IMR-90 (cell line): ENCODE measurements around the gene KCNAB2. TPM values are rescaled to one million over a fixed set of nuclear protein-coding genes. Genes with fewer than 3 reads are reported as not detected.

Experiments
- ATAC-seq: fragments of 200-7000 bp; cut with Tn5 transposase; 2 replicates; pipeline ENCODE4 v1.9.1; 2020; ENCODE audit warnings: low read depth, mild to moderate bottlenecking, moderate library complexity
- BruUV-seq: library from RNA; stranded (reverse); fragments of 400-500 nt; replicated peaks from 2 replicates; lab custom pipeline; 2021; lab: Mats Ljungman, UMichigan
- CTCF ChIA-PET: fragments of 300-600 bp; formaldehyde crosslinking; extraction: SDS; loops from one replicate; lab custom pipeline; 2021; ENCODE audit warnings: antibody characterized with exemption; lab: Yijun Ruan, JAX
- POLR2A ChIA-PET: fragments of 300-600 bp; sonication (Branson Sonifier 250); formaldehyde crosslinking; loops from one replicate; lab custom pipeline; 2022; ENCODE audit warnings: antibody characterized with exemption; ENCODE audit not compliant: unreplicated experiment; lab: Charles Lee
- DNase-seq: peaks from one replicate; pipeline ENCODE4 v3.0.0; 2013
- H2AFZ ChIP-seq: replicated peaks from 2 replicates; pipeline ENCODE3; 2013; ENCODE audit warnings: low read length, mild to moderate bottlenecking; ENCODE audit not compliant: poor library complexity
- H2AK5ac ChIP-seq: 2 replicates; pipeline ENCODE4 v1.6.1; 2013; ENCODE audit warnings: low read depth, low read length, inconsistent platforms
- H2AK9ac ChIP-seq: replicated peaks from 2 replicates; pipeline ENCODE3; 2013; ENCODE audit warnings: mild to moderate bottlenecking, low read depth, low read length, moderate library complexity; ENCODE audit not compliant: poor library complexity
- H2BK120ac ChIP-seq: 2 replicates; pipeline ENCODE4 v1.6.1; 2013; ENCODE audit warnings: low read depth, low read length, inconsistent platforms
- H2BK15ac ChIP-seq: 3 replicates; pipeline ENCODE4 v1.6.1; 2013; ENCODE audit warnings: low read depth, low read length, inconsistent platforms
- H2BK20ac ChIP-seq: 2 replicates; pipeline ENCODE4 v1.6.1; 2013; ENCODE audit warnings: low read depth, mild to moderate bottlenecking, inconsistent platforms, low read length, moderate library complexity
- H2BK5ac ChIP-seq: 2 replicates; pipeline ENCODE4 v1.6.1; 2013; ENCODE audit warnings: mild to moderate bottlenecking, low read depth, low read length, inconsistent platforms; ENCODE audit not compliant: poor library complexity, severe bottlenecking
- H3K14ac ChIP-seq: replicated peaks from 2 replicates; pipeline ENCODE4 v1.6.1; 2013; ENCODE audit warnings: low read depth, low read length, inconsistent platforms
- H3K18ac ChIP-seq: 2 replicates; pipeline ENCODE4 v1.6.1; 2013; ENCODE audit warnings: low read depth, low read length, control low read depth
- H3K23ac ChIP-seq: 2 replicates; pipeline ENCODE4 v1.6.1; 2013; ENCODE audit warnings: low read depth, low read length, inconsistent platforms
- H3K27ac ChIP-seq: 2 replicates; pipeline ENCODE4 v1.5.1; 2013; ENCODE audit warnings: mild to moderate bottlenecking, control low read depth, low read length; ENCODE audit not compliant: insufficient read depth
- H3K27me3 ChIP-seq: 2 replicates; pipeline ENCODE4 v1.6.1; 2013; ENCODE audit warnings: low read length; ENCODE audit not compliant: control insufficient read depth, insufficient read depth
- H3K36me3 ChIP-seq: 2 replicates; pipeline ENCODE4 v1.6.1; 2013; ENCODE audit warnings: low read length, mixed read lengths; ENCODE audit not compliant: control insufficient read depth, insufficient read depth
- H3K4ac ChIP-seq: 2 replicates; pipeline ENCODE4 v1.6.1; 2013; ENCODE audit warnings: low read depth, low read length, inconsistent platforms
- H3K4me1 ChIP-seq: 2 replicates; pipeline ENCODE4 v1.6.1; 2013; ENCODE audit warnings: low read length, mixed read lengths; ENCODE audit not compliant: control insufficient read depth, insufficient read depth
- H3K4me2 ChIP-seq: 2 replicates; pipeline ENCODE4 v1.6.1; 2013; ENCODE audit warnings: low read depth, mild to moderate bottlenecking, control low read depth, low read length, moderate library complexity
- H3K4me3 ChIP-seq: 2 replicates; pipeline ENCODE4 v1.5.1; 2013; ENCODE audit warnings: low read depth, mild to moderate bottlenecking, control low read depth, low read length, moderate library complexity; ENCODE audit not compliant: insufficient read depth
- H3K56ac ChIP-seq: 2 replicates; pipeline ENCODE4 v1.6.1; 2013; ENCODE audit warnings: low read length, inconsistent platforms; ENCODE audit not compliant: insufficient read depth; ENCODE audit errors: extremely low read depth
- H3K79me1 ChIP-seq, 2 experiments: 2 replicates each; pipeline ENCODE4 v1.6.1; 2013; ENCODE audit warnings: low read length in 2 of 2, inconsistent platforms in 1 of 2, low read depth in 1 of 2
- H3K9ac ChIP-seq: 2 replicates; pipeline ENCODE4 v1.6.1; 2013; ENCODE audit warnings: low read depth, low read length, control low read depth
- H3K9me1 ChIP-seq: 2 replicates; pipeline ENCODE4 v1.6.1; 2013; ENCODE audit warnings: low read length, inconsistent platforms; ENCODE audit not compliant: insufficient read depth
- H3K9me3 ChIP-seq: 2 replicates; pipeline ENCODE4 v1.6.1; 2013; ENCODE audit warnings: low read length; ENCODE audit not compliant: control insufficient read depth, insufficient read depth
- H4K20me1 ChIP-seq: 2 replicates; pipeline ENCODE4 v1.6.1; 2013; ENCODE audit warnings: low read length, inconsistent platforms; ENCODE audit not compliant: insufficient read depth
- H4K5ac ChIP-seq: 2 replicates; pipeline ENCODE4 v1.6.1; 2013; ENCODE audit warnings: mild to moderate bottlenecking, low read depth, low read length, control low read depth
- H4K8ac ChIP-seq, 2 experiments: 2 replicates each; pipeline ENCODE4 v1.6.1; 2013; ENCODE audit warnings: low read depth in 2 of 2, low read length in 2 of 2, control low read depth in 1 of 2, inconsistent platforms in 1 of 2
- H4K91ac ChIP-seq: 2 replicates; pipeline ENCODE4 v1.6.1; 2013; ENCODE audit warnings: low read depth, low read length, inconsistent platforms; ENCODE audit not compliant: insufficient read depth
- CEBPB ChIP-seq: IDR thresholded peaks from 2 replicates; pipeline ENCODE4 v1.6.1; 2012; ENCODE audit warnings: low read depth, low read length, improper control_type of control experiment
- CHD1 ChIP-seq: IDR thresholded peaks from 2 replicates; pipeline ENCODE4 v1.6.1; 2012; ENCODE audit warnings: low read depth, low read length, improper control_type of control experiment
- CTCF ChIP-seq: conservative IDR thresholded peaks from 2 replicates; pipeline ENCODE4 v1.5.1; 2012; ENCODE audit warnings: mild to moderate bottlenecking, low read depth, low read length, improper control_type of control experiment
- FOS ChIP-seq: fragments of 150-350 bp; IDR thresholded peaks from 2 replicates; pipeline ENCODE4 v1.6.1; 2016; ENCODE audit warnings: low read depth, low read length
- MAFK ChIP-seq: IDR thresholded peaks from 2 replicates; pipeline ENCODE4 v1.6.1; 2012; ENCODE audit warnings: low read depth, low read length, improper control_type of control experiment
- MAZ ChIP-seq: IDR thresholded peaks from 2 replicates; pipeline ENCODE4 v1.6.1; 2012; ENCODE audit warnings: low read depth, mild to moderate bottlenecking, low read length, improper control_type of control experiment, moderate library complexity, borderline replicate concordance
- MXI1 ChIP-seq: IDR thresholded peaks from 2 replicates; pipeline ENCODE4 v1.6.1; 2012; ENCODE audit warnings: low read depth, mild to moderate bottlenecking, low read length, moderate library complexity, borderline replicate concordance
- NFE2L2 ChIP-seq: fragments of 150-350 bp; IDR thresholded peaks from 2 replicates; pipeline ENCODE4 v1.6.1; 2016; ENCODE audit warnings: low read depth, mild to moderate bottlenecking, low read length
- RAD21 ChIP-seq: IDR thresholded peaks from 2 replicates; pipeline ENCODE4 v1.6.1; 2012; ENCODE audit warnings: low read length, improper control_type of control experiment
- RFX5 ChIP-seq: IDR thresholded peaks from 2 replicates; pipeline ENCODE4 v1.8.0; 2012; ENCODE audit warnings: low read depth, mild to moderate bottlenecking, low read length, moderate library complexity
- SMC3 ChIP-seq: fragments of 150-350 bp; IDR thresholded peaks from 2 replicates; pipeline ENCODE4 v1.6.1; 2016; ENCODE audit warnings: low read depth, mild to moderate bottlenecking, antibody characterized with exemption, low read length, moderate library complexity
- WGBS, 2 experiments: methylation state at CpG; one replicate each; pipeline versions ENCODE4 v1.1.5 to v1.1.7; 2013; ENCODE audit warnings: missing lambda C conversion rate in 2 of 2; ENCODE audit not compliant: insufficient read length in 1 of 2; ENCODE audit errors: extremely low coverage in 2 of 2; 5-methylcytosine and 5-hydroxymethylcytosine counted together
- dilution Hi-C: fragments of 300-500 bp; cut with HindIII; formaldehyde crosslinking; loops from one replicate; pipeline ENCODE4 v1.14.3; 2018; ENCODE audit warnings: low sequenced_read_pairs; ENCODE audit not compliant: unreplicated experiment
- in situ Hi-C: fragments of 300-500 bp; cut with MboI; formaldehyde crosslinking; loops from 3 replicates; pipeline ENCODE4 v1.14.3; 2019; ENCODE audit warnings: low sequenced_read_pairs, inconsistent platforms, mixed read lengths
- intact Hi-C: fragments of 100-400 bp; cut with micrococcal nuclease; formaldehyde crosslinking; loops from 2 replicates; pipeline ENCODE4 v1.10.0; 2022
- polyA plus RNA-seq, 3 experiments: library from polyadenylated mRNA; depleted of rRNA; stranded (reverse); fragments of >200 nt; gene quantifications; 2 replicates each; pipeline ENCODE4 v1.2.3, GENCODE V29; 2012; ENCODE audit warnings: low replicate concordance in 1 of 3
- total RNA-seq: library from RNA; depleted of rRNA; stranded (reverse); fragments of >200 nt; gene quantifications from 2 replicates; pipeline ENCODE4 v1.2.3, GENCODE V29; 2012

The KCNAB2 gene
- total and polyA plus RNA-seq, 2 of the 4 experiments (the other 2 are of a cell fraction): 1.3 to 4.2 TPM

DNA sequence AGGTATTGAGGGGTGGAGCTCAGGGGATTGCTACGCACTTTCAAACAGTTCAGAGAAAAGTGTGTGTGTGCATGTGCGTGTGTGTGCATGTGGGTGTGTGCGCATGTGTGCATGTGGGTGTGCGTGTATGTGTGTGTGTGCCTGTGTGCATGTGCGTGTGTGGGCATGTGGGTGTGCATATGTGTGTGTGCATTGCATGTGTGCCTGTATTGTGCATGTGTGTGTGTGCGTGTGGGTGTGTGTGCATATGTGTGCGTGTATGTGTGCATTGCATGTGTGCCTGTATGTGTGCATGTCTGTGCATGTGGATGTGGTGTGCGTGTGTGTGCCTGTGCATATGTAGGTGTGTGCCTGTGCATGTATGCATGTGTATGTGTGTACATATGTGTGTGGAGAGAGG lies 12.6 kb upstream of the KCNAB2 start:
- Histone ChIP-seq H3K14ac (no peak overlapping the region), H3K9me3 (no peaks in the 10 kb centered on the region), H2AK9ac (no peak overlapping the region), H3K4me2 (no peak overlapping the region), H3K4me3 (no peak overlapping the region), H4K91ac (no peak overlapping the region), H2BK20ac (no peak overlapping the region), H3K9ac (no peak overlapping the region), H2BK5ac (no peak overlapping the region), H2AFZ (no peak overlapping the region), H4K8ac (no peak overlapping the region), H3K79me1 (no peaks in the 10 kb centered on the region), H3K9me1 (peaks cover 4% of the 10 kb centered on the region), H2BK15ac (no peak overlapping the region), H3K27ac (no peak overlapping the region), H4K20me1 (no peaks in the 10 kb centered on the region; the same call in 1 of the 2 replicates), H3K27me3 (no peaks in the 10 kb centered on the region; the same call in 1 of the 2 replicates), H3K36me3 (no peaks in the 10 kb centered on the region), H3K4ac (no peak overlapping the region), H3K56ac (no peak overlapping the region), H4K5ac (no peak overlapping the region), H2BK120ac (no peak overlapping the region), H3K4me1 (no peaks in the 10 kb centered on the region), H3K18ac (no peak overlapping the region), H3K23ac (no peak overlapping the region), H2AK5ac (no peak overlapping the region)
- DNase-seq: no peak
- WGBS, 2 experiments: 100% methylated on average over 1 of the region's 8 CpGs; no CpG with 5 or more reads in 1 of the 2 experiments
- in situ Hi-C loops (no loop called here), intact Hi-C loops (no loop called here), dilution Hi-C loops (no loop called here)
- CTCF ChIA-PET: interaction anchor here (1.6 kb wide), 1 partner anchor 13 kb away, joined by 4 read pairs; no protein-coding TSS in a partner anchor
- POLR2A ChIA-PET: no interaction called here
- BruUV-seq: no TSS peak
- TF ChIP-seq FOS: no peak
- no peak for TF ChIP-seq CEBPB
- no peak for TF ChIP-seq CTCF
- TF ChIP-seq MAZ: no peak
- no peak for TF ChIP-seq MAFK
- TF ChIP-seq MXI1: no peak
- no peak for TF ChIP-seq RFX5
- no peak for TF ChIP-seq CHD1
- TF ChIP-seq NFE2L2: no peak
- no peak for TF ChIP-seq RAD21
- no peak for TF ChIP-seq SMC3
- no peak for ATAC-seq
